Keratinocyte (primary cell): Measurements from ENCODE around the gene NT5E. TPM values are rescaled to one million over a fixed set of nuclear protein-coding genes. Genes with fewer than 3 reads are reported as not detected.

Experiments used
- DNase-seq: peaks from one replicate; pipeline ENCODE4 v3.0.0-alpha.2; 2011; ENCODE audit warnings: low read depth, missing footprints, low spot score
- FAIRE-seq: peaks from 2 replicates; lab custom pipeline; 2011; peaks lifted over from hg19 to GRCh38; lab: Jason Lieb, UNC
- H2AFZ ChIP-seq: 2 replicates; pipeline ENCODE4 v1.6.0; 2012; ENCODE audit warnings: low read length, control low read depth, inconsistent platforms; ENCODE audit not compliant: control insufficient read depth
- H3K27ac ChIP-seq: 2 replicates; pipeline ENCODE4 v1.5.1; 2011; ENCODE audit warnings: low read length; ENCODE audit not compliant: control insufficient read depth, insufficient read depth
- H3K27me3 ChIP-seq: 3 replicates; pipeline ENCODE4 v1.6.0; 2011; ENCODE audit warnings: low read length; ENCODE audit not compliant: control insufficient read depth, insufficient read depth; ENCODE audit errors: extremely low read depth
- H3K36me3 ChIP-seq, 2 experiments: 2 replicates in 1 of 2; 3 replicates in 1 of 2; pipeline ENCODE4 v1.5.1; 2011; ENCODE audit warnings: low read length in 2 of 2, mild to moderate bottlenecking in 1 of 2; ENCODE audit not compliant: control insufficient read depth in 2 of 2, insufficient read depth in 2 of 2; ENCODE audit errors: extremely low read depth in 1 of 2
- H3K4me1 ChIP-seq: 3 replicates; pipeline ENCODE4 v1.5.1; 2011; ENCODE audit warnings: low read length; ENCODE audit not compliant: control insufficient read depth, insufficient read depth; ENCODE audit errors: extremely low read depth
- H3K4me2 ChIP-seq: 3 replicates; pipeline ENCODE4 v1.6.0; 2011; ENCODE audit warnings: low read depth, low read length; ENCODE audit not compliant: control insufficient read depth, insufficient read depth; ENCODE audit errors: extremely low read depth
- H3K4me3 ChIP-seq, 3 experiments: fragments of 200-600 bp in 1 of 3; sonication (generic) in 1 of 3; 2 replicates in 2 of 3; 3 replicates in 1 of 3; pipeline ENCODE4 v1.5.1; 2011 to 2016; ENCODE audit warnings: low read length in 3 of 3, mild to moderate bottlenecking in 3 of 3, control low read depth in 2 of 3, inconsistent platforms in 1 of 3, low read depth in 1 of 3, mixed read lengths in 1 of 3, mixed run types in 1 of 3, moderate library complexity in 1 of 3; ENCODE audit not compliant: control insufficient read depth in 2 of 3, insufficient read depth in 2 of 3; ENCODE audit errors: extremely low read depth in 1 of 3
- H3K79me2 ChIP-seq: 2 replicates; pipeline ENCODE4 v1.6.0; 2012; ENCODE audit warnings: low read length; ENCODE audit not compliant: control insufficient read depth, insufficient read depth
- H3K9ac ChIP-seq: 3 replicates; pipeline ENCODE4 v1.6.0; 2011; ENCODE audit warnings: low read length; ENCODE audit not compliant: control insufficient read depth, insufficient read depth; ENCODE audit errors: extremely low read depth
- H3K9me1 ChIP-seq: 3 replicates; pipeline ENCODE4 v1.6.0; 2011; ENCODE audit warnings: low read length; ENCODE audit not compliant: control insufficient read depth, insufficient read depth; ENCODE audit errors: extremely low read depth
- H3K9me3 ChIP-seq: 2 replicates; pipeline ENCODE4 v1.5.1; 2012; ENCODE audit warnings: low read depth, low read length; ENCODE audit not compliant: control insufficient read depth
- H4K20me1 ChIP-seq: 3 replicates; pipeline ENCODE4 v1.6.0; 2011; ENCODE audit warnings: low read length; ENCODE audit not compliant: control insufficient read depth, insufficient read depth; ENCODE audit errors: extremely low read depth
- EZH2 ChIP-seq: IDR thresholded peaks from one replicate; pipeline ENCODE4 v1.6.1; 2012; ENCODE audit warnings: inconsistent platforms, mild to moderate bottlenecking, low read length, moderate library complexity
- dilution Hi-C: fragments of 300-500 bp; cut with MboI; formaldehyde crosslinking; loops from one replicate; pipeline ENCODE4 v1.7.0; 2020; ENCODE audit warnings: low sequenced_read_pairs; ENCODE audit not compliant: extremely low pct_ligation_motif_present
- polyA plus RNA-seq, 5 experiments: library from polyadenylated mRNA; depleted of rRNA in 3 of 5; stranded (reverse) in 3 of 5; stranded (forward) in 1 of 5; unstranded in 1 of 5; fragments of >200 nt; gene quantifications; 1 replicate in 1 of 5; 2 replicates in 3 of 5; 3 replicates in 1 of 5; pipeline versions ENCODE4 v1.2.1 to v1.2.3, GENCODE V29; 2011 to 2012; ENCODE audit warnings: missing spikeins in 2 of 5, low read depth in 1 of 5, low replicate concordance in 1 of 5
- TF ChIP-seq, protein P1 (sequence below), 3 experiments: IDR thresholded peaks in 1 of 3; conservative IDR thresholded peaks in 1 of 3; optimal IDR thresholded peaks in 1 of 3; 2 replicates in 2 of 3; 3 replicates in 1 of 3; pipeline versions ENCODE3 to v1.5.1; 2011; ENCODE audit warnings: low read length in 3 of 3, mild to moderate bottlenecking in 3 of 3, moderate library complexity in 2 of 3, control low read depth in 1 of 3, inconsistent platforms in 1 of 3; ENCODE audit not compliant: insufficient read depth in 2 of 3; ENCODE audit errors: extremely low read depth in 1 of 3

NT5E gene
- polyA plus RNA-seq, 1 donor (not counting 4 experiments of a cell fraction or from before 2014, with no cell fraction given), result 268 TPM

DNA sequence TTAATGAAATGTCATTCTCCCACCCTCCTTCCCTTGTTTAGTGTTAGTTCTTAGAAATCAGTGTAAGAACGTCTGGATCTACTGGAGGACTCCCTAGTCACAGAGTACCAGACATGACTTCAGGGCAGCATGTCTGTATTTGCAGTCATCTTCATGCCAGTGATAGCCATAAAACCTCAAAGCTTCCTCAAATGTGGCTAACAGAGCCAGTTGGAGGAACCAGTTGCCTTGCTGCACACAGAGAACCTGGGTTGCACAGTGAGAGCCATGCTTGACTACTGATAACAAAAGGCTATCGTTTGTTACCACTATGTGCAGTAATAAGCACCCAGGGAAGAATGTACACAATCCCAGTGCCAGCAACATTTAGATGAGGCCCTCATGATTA is 20.1 kb downstream of the NT5E start:
- Histone ChIP-seq H3K27me3 (no peaks in the 10 kb centered on the region), H3K4me3 (no peak overlapping the region), H2AFZ (no peak overlapping the region), H4K20me1 (no peaks in the 10 kb centered on the region), H3K4me1 (peaks cover 31% of the 10 kb centered on the region), H3K4me2 (no peak overlapping the region), H3K9me1 (no peaks in the 10 kb centered on the region), H3K9ac (no peak overlapping the region), H3K9me3 (no peaks in the 10 kb centered on the region), H3K36me3 (peaks cover 17 to 22% of the 10 kb centered on the region in 2 experiments), H3K27ac (no peak overlapping the region), H3K79me2 (peaks cover 10% of the 10 kb centered on the region)
- TF ChIP-seq EZH2, result no peak
- TF ChIP-seq, protein P1, sequence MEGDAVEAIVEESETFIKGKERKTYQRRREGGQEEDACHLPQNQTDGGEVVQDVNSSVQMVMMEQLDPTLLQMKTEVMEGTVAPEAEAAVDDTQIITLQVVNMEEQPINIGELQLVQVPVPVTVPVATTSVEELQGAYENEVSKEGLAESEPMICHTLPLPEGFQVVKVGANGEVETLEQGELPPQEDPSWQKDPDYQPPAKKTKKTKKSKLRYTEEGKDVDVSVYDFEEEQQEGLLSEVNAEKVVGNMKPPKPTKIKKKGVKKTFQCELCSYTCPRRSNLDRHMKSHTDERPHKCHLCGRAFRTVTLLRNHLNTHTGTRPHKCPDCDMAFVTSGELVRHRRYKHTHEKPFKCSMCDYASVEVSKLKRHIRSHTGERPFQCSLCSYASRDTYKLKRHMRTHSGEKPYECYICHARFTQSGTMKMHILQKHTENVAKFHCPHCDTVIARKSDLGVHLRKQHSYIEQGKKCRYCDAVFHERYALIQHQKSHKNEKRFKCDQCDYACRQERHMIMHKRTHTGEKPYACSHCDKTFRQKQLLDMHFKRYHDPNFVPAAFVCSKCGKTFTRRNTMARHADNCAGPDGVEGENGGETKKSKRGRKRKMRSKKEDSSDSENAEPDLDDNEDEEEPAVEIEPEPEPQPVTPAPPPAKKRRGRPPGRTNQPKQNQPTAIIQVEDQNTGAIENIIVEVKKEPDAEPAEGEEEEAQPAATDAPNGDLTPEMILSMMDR (optimal IDR thresholded peaks at IDR 0.05 in 1 of 3, IDR thresholded peaks at IDR 0.05 in 1 of 3, conservative IDR thresholded peaks at IDR 0.05 in 1 of 3; ENCODE audit: extremely low read depth in 1 of 3, insufficient read depth in 2 of 3, low read length in 3 of 3), result no peak
- DNase-seq (no peak), FAIRE-seq (peak; percentile 51)
- dilution Hi-C loops, result no loop called here

DNA sequence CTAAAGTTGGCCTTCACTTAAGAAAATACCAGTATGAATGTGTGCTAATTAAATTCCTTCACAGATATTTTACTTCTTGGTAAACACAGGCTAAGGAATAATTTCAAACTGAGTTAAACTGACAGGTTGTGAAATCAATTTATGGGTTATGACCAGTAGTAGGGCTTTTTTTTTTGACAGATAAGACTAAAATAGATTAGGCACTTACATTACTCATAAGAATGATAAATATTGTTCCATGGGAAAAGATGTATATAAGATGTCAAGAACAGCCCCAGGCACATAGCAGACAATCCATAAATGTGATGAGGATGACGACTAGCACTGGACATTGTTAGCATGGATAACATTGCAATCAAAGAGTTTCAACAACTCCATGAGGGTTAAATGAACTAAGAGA is 22.9 kb downstream of the NT5E start:
- peaks cover 22% of the 10 kb centered on the region for H3K4me1 ChIP-seq
- dilution Hi-C loops, result no loop called here
- DNase-seq, result no peak
- H3K36me3 ChIP-seq, result peaks cover 17 to 20% of the 10 kb centered on the region in 2 experiments
- no peak overlapping the region for H3K4me3 ChIP-seq
- no peak for FAIRE-seq
- H3K27ac ChIP-seq, result no peak overlapping the region
- no peak overlapping the region for H2AFZ ChIP-seq
- TF ChIP-seq, protein P1 (optimal IDR thresholded peaks at IDR 0.05 in 1 of 3, IDR thresholded peaks at IDR 0.05 in 1 of 3, conservative IDR thresholded peaks at IDR 0.05 in 1 of 3; ENCODE audit: extremely low read depth in 1 of 3, insufficient read depth in 2 of 3, low read length in 3 of 3), result no peak
- TF ChIP-seq EZH2, result no peak
- no peaks in the 10 kb centered on the region for H4K20me1 ChIP-seq
- no peak overlapping the region for H3K9ac ChIP-seq
- no peak overlapping the region for H3K4me2 ChIP-seq
- H3K27me3 ChIP-seq, result no peaks in the 10 kb centered on the region
- H3K9me1 ChIP-seq, result no peaks in the 10 kb centered on the region
- no peaks in the 10 kb centered on the region for H3K79me2 ChIP-seq
- no peaks in the 10 kb centered on the region for H3K9me3 ChIP-seq
